HS-27A (cell line): ENCODE results near the gene CCDC182.

Source experiments
- DNase-seq: peaks from one replicate; pipeline ENCODE4 v3.0.0-alpha.2; 2012; ENCODE audit warnings: low read depth, missing footprints

CCDC182 gene

DNA sequence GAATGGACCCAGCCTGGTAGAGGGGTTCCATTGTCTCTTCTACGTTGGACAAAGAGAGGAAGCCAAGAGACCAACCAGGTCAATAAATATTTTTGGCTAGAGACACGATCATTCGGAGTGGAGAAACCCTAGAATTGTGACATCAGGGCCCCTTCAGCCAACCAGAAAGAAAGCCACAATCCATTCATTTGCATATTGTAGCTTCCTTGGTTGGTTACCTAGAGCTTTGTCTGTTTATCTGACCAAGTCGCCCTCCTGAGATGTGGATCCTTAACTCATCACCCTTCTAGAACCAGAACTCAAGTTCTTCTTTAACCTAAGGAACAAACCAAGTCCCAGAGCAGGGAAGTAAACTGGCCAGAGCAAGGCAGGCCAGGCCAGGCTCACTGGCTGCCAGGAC lies at the start of gene CCDC182:
CCDC182 (minus strand) TSS at position 58 of the 400 bp plus-strand sequence; CDS start at position 31, 27 bp downstream.
- DNase-seq, result no peak

DNA sequence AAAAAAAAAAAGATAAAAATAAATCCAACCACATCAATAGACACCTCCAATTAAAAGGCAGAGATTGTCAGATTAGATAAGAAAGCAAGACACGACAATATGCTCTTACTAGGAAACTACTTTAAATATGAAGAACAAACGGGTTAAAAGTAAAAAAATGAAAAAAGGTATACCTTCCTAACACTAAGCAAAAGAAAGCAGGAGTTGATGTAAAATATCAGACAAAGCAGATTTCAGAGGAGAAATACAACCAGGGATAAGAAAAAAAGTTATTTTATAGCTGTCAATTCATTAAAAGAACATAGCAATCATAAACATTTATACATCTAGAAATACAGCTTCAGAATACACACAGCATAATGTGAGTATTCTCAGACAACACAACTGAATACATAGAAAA lies 49.7 kb upstream of the CCDC182 start:
- DNase-seq, result no peak

DNA sequence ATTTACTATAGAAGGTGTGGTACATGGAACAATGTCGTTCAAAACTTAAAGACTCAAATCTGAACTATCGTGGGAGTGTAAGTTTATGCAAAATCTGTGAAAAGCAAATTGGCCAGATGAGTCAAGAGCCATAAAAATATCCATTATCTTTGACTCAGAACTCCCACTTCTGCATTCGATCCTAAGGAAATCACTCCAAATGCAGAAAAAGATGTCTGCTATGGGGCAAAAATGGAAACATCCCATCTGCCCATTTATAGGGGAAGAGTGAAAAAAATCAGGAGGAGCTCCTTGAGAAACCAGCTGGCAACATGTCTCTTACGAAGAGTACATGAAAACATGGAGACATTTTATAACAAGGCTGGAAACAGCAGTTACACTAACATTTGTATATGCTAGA lies 43.6 kb upstream of the CCDC182 start:
- no peak for DNase-seq

DNA sequence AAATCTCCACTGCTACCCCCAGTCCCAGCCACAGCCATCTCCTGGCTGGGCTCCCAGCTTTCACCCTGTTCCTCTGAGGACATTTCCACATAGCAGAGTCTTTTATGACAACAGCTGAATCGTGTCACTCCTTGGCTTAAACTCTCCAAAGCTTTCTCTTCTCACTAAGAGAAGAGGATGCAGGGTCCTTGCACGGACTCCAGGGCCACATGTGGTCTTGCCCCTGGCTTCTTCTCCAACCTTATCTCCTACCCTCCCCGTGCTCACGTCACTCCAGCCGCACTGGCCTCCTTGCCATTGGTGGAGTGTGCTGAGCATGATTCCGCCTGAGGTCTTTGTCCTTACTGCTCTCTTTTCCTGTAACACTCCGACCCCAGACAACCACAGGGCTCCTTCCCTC lies 39.9 kb upstream of the CCDC182 start:
- no peak for DNase-seq

DNA sequence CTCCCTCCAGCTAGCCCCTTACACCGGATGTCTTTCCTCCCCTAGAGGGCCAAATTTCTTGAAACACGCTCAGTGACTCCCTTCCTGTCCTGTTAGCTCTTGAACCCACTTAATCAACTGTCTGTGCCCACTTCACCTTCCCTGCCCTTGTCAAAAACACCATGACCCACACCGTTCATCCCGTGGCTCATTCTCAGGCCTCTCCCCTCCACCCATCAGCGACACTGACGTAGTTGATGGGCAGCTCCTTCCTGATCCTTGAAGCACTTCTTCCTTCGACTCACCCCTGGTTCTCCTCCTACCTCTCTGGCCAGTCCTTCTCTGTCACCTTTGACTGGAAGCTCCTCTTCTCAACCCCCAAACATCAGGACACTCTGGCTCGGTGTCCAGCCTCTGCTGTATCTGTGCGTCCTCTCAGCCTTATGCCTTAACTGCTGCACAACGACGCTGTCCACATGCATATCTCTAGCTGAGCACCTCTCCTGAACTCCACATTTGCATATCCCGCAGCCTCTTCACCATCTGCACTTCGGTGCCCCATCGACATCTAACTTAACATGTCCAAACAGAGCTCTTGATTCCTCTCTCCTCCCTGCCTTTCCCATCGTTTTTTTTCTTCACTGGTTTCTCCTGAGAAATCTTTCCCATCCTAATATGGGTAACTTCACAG lies 39.3 kb upstream of the CCDC182 start:
- no peak for DNase-seq

DNA sequence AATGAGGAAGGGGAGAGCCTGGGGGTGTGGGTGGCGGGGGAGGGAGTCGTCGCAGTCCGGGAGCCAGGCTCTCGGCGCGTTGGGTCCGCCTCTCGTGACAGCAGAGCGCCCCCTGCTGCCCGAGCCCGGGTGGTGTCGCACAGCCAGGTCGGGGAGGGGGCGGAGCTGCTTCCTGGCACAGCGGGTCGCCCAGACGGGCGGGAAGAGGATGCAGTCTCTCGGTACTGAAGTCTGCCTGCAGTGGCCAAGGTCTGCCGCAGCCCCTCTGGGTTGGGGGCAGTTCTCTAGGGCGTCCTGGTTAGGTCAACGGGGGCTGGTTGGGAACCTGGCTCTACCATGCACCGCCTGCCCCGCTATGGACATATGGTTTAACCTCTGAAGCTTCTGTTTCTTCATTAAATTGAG lies 38.2 kb upstream of the CCDC182 start:
- DNase-seq, result no peak

DNA sequence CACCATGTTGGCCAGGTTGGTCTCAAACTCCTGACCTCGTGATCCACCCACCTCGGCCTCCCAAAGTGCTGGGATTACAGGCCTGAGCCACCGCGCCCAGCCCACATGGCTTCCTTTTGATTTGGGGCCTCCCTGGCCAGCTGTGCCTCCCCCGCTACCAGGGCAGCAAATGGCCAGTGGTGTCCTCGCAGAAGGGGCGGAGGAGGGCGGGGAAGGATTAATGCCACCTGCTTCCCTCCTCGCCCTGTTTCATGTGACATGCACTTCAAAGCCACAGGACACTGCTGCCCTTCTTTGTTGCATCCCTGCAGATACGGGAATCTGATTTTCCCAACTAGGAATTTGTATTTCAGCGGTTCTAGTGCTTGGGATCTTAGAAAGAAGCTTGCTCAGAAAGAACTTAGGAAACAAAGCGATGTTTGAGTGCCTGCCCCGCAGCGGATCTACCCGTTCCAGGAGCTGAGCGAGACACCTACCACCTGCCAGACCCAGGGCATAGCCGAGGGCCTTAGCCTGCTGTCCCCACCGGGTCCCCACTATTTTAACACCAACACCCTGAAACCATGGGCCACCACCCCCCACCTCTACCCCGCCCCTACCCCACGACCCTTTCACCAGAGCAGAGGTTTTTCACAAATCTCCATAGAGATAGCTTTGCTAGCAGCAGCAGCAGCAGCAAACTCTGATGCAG lies 37.7 kb upstream of the CCDC182 start:
- DNase-seq, result no peak

DNA sequence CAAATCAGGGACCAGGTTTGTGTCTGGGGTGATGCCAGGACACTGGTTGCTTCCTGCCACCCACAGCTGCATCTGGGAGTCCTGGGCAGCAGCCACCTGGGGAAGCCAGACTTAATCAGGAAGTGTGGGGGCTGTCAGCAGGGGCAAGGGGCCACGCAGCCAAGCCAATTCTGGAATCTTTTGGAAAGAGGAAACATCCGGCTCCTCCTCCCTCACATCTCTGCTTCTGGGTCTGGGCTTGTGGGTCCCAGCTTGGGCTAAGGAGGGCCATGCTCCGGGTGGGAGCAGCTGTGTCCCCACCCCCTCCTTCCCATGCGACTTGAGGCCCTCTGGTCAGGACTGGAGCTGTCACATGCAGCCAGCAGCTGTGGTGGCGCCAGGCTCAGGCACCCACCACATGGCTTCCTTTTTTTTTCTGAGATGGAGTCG lies 37.0 kb upstream of the CCDC182 start:
- no peak for DNase-seq

DNA sequence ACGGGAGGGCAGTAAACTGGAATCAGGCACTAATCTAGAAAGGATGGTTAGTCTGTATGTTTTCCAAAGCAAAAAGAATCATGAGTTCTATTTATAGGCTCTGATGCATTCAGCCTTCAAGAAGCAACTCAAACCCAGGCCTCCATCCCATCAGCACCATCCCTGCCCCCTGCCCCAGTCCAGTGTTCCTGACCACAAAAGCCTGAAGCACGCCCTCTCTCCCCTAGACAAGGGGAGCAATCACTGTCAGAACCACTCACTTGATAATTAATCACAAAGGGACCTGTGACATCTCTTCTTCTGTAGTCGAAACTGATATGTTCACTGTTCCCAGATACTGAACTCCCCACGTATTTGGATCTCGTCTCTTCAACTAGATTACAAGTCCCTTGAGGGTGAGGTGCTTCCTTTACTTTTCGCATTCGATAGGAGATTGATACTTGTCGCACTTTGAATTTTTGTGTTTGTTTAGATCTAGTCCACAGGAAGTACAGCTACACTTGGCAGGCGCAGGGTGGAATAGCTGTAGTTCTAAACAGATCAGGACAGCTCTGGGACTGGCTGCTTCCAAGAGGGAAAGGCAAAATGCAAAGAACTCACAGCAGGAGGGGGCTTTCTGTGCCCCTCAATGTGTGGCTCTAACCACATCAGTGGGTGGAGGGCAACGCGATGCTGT lies 36.4 kb upstream of the CCDC182 start:
- DNase-seq, result no peak

DNA sequence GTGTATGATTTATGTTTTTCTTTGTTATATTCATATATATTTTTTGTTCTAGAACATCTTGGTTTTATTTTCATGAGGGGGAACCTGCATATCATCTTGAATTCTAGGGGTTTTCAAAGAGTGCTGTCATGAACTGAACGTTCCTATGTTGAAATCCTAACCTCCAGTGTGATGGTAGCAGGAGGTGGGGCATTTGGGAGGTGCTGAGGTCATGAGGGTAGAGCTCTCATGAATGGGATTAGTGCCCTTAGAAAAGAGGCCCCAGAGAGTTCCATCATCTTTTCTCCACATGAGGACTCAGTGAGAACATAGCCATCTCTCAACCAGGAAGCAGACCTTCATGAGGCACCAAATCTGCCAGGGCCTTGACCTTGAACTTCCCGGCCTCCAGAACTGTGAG lies 34.6 kb upstream of the CCDC182 start:
- no peak for DNase-seq

DNA sequence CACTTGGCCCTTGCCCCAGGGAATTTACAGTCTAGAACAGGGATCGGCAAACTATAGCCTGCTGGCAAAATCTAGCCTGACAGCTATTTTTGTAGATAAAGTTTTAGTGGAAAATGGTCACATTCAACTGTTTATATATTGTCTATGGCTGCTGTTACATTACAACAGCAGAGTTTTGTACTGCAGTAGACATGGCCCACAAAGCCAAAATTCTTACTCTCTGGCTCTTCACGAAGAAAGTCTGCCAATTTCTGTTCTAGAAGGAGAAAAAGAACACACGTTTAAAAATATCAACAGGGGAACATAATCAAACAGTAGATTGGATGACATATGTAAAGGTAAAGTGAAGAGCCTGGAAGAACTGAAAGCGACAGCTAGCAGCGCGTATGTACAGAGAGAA lies 33.2 kb upstream of the CCDC182 start:
- DNase-seq, result no peak

DNA sequence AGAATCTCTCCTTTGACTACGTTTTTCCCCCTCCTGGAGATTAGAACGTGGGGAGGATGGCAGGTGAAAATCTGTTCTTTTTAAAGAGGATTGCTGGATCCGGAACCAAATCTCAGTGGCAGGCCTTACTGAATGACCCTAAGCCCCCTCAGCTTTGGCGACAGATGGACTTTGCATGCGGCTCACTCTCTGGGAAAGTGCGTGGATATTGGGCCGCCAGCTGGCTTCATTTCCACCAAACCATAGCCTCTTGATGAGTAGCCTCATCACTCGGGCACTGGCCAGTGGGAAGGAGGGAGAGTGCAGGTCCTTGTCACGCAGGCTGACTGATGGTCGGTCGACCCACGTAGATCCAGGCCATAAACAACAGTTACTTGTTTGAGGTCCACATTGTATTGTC lies 31.3 kb upstream of the CCDC182 start:
- no peak for DNase-seq

DNA sequence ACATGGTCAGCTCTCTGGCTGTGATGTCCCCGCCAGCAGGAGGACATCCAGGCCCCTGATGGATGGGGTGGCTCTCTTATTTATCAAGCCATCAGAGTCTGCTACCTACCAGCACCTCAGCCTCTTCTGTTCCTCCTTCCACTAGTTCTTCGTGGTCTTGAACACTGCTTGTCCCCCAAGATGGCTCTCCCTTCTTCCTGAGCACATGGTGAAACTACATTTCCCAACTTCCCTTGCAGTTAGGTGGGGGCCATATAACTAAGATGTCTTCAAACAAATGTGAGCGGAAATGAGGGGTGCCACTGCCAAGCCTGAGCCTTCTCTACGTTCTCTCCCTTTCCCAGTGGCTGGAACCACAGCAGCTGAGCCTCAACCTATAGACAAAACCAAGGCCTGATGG lies 29.8 kb upstream of the CCDC182 start:
- DNase-seq, result no peak

DNA sequence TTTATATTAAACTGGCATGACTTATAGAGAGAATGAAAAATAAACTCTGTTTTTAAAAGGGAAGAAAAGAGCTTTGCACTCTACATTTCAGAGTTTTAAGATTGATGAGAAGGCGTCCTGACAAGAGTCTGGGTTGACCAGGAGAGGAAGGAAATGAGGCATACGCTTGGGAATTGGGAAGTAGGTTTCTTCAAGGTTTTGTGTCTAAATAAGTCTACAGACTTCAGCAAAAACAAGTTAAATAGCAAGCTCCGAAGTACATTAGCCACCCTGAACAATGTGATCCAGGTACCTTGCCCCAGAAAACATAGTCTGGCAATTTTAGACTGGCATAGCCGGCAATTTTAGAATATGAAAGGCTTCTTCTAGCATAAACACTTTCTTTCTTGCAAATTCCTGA lies 28.5 kb upstream of the CCDC182 start:
- no peak for DNase-seq

DNA sequence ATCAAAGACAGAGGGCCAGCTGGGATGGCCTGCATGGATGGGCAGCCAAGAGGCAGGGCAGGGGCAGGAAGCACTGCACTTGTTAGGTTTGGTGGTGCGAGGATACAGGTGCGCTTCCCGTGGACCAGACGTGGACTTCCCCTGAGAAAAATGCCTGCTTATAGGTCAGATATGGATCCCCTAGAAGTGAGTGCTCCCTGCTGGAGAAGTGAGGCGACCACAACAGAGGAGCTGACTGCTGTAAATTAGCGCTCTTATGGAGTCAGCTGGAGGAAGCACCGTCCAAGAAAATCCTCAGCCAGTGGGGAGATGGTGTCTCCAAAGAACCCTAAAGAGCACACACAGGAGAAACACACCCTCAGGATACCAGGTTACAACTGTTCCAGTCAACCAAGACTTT lies 27.7 kb upstream of the CCDC182 start:
- no peak for DNase-seq

DNA sequence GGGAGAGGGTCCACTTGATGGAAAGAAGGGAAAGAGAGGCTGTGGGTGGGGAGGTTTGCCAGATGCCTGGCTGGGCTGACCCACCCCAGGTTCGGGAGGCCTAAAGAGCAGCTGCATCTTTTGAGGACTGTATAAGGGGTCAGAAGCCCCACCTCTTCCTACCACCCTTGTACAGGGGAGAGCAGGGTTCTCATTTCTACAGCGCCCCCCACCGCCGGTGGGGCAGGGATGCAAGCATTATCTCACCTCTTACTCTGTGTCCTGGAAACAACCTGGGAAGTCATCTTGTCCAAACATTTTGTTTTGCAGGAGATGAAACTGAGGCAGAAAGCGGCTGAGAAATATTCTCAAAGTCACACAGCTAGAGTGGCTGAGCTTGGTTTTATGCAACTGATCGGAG lies 22.5 kb upstream of the CCDC182 start:
- DNase-seq, result no peak

DNA sequence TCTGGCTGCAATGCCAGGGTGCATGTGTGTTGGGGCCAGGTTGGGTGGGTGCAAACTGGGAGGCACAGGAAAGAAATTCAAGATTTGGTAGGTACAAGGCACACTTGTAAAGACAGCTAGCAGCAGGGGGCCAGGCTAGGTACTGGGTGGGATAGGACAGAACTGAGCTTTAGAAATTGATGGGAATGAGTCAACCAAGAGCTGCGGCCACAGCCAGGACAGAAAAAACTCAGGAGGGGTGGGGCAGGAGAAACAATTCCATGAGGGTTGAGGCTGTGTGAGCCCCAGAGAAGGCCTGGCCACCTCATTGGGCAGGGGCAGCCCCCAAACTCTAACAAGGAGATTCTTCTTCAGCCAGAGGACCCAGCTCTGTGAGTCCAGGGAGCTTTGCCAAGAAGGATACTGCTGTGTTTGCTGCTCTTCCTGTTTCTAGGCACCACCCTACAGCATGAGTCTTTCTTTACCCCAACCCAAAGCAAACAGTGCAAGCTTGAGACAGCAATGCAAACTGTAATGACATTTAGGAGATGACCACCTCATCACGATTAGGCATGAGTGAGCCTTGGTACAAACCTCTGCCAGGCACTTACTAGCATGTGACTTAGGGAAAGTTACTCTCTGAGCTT lies 21.3 kb upstream of the CCDC182 start:
- DNase-seq, result no peak

DNA sequence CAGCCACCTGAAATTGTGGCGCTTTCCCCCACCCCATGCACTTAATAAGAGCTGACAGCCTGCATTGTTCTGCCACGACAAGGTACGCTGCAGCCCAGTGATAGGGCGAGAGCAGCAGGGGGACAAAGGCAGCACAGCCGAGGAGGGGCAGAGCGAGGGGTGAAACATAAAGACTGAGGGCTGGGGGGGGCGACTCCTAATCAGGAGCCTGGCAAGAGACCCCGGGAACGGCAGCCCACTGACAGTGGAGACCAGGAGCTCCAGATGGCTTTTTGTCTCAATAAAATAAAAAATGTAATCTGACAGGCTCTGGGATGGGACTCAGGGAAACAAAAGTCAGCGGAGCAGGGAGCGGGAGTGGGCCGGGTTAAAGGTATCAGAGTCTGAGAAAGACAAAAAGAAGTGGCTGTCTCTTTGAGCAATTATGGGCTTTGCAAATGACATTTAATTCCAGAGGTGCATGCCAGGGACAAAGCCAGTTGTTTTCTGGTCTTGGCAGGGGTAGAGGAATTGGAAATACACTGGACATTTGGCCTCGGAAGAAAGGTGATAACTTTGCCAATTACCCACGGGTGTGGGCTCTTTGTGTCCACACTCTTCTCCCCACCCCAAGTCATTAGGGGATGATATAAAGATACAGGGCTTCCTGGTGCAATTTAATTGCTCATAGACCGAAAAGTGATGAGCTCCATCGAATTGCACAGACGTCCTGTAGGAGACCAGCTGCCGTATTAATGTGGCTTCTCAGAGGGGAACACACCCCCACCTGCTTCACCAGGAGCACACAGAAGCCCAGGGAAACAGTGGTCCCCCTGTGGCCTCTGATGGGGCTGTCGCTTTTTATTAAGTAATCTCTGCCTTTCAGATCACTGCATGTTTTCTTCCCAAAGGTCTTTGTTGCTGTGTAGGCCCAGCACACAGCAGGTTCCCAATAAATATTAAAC lies 17.6 kb upstream of the CCDC182 start:
- no peak for DNase-seq

DNA sequence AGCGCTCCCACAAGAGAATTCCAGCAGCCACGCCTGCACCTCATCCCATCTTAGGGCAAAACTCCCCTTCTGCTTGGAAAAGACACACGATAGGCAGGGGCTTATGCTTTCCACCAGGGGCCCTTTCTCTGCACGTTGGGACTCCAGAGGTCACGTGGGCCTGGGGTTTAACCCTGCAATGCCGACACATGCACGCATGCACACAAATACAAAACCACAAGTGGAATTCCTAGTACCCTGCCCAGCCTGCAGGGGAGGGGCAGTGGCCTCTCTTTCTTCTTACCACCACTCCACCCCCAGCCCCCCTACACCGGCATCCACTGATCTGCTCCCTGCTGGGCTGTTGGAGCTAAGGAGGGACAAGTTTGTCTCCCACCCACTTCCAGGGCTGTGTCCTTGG lies 16.8 kb upstream of the CCDC182 start:
- no peak for DNase-seq

DNA sequence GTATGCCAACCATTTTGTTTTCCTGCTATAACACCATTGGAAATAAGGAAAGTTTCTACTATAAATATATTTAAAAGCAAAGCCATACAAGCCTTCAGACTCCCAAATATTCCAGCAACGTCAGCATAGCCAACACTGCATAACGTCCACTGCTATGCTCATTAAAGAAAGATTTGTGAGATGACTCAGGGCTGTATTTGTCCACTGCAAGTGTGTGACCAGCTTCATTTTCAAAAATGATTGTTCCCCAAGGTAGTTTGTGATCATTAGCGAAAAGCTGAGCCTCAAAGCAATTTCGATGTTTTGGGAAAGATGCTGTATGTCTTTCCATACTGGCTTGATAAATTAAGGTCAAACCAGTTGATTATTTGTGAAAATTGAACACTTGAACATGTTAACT lies 14.9 kb upstream of the CCDC182 start:
- DNase-seq, result no peak

DNA sequence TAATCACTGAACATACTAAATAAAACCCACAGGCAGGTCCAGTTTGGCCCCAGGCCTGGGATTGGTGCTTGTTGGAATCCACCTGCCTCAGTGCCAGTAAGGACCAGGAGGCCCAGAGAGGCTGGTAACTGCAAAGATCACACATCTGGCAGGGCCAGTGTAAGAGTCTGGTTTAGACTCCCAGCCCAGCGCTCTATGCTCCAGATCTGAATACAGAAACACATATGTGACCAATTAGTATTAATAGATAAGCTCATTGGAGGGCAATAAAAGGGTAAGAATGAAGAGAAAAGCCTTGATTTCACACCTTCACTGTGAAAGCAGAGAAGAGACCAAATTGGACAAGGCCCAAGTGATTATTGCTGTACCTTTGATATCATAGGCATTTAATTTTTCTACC lies 13.6 kb upstream of the CCDC182 start:
- no peak for DNase-seq

DNA sequence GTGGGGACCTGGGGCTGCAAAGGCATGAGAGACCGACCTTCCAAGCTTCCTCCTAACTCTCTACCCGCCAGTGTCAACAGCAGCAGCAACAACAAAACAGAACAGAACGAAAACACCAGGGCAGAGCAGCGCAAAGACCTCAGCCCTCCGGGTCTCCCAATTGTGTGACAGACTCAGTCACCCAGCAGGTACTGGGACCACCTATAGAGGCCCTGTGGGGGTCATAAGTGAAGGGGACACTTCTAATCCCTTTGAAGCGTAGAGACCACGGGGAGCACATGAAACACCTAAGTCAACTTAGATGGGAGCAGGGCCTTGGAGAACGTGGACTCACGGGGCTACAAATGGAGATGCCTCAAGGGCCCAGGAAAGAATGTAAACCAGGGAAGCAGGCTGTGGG lies 12.6 kb upstream of the CCDC182 start:
- no peak for DNase-seq
